Measurements from ENCODE around the gene FFAR3.

DNA sequence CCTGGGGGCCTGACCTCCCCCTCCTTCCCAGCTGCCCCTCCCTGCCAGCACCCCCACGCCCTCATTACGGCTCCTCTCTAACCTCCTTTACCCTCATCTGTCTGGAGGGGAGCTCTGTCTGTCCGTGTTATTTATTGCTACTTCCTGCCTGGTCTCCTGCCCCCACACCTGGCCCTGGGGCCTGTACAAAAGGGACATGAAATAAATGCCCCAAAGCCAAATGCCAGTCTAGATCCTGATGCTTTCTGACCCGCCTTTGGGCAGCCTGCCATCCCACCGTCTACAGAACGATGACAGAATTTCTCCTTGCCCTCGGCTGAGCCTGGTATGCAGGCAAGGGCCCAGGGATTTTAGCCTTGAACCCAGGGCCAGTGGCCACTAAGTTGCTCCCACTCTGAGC, 44.7 kb upstream of the FFAR3 start:
- TF ChIP-seq, protein P1, sequence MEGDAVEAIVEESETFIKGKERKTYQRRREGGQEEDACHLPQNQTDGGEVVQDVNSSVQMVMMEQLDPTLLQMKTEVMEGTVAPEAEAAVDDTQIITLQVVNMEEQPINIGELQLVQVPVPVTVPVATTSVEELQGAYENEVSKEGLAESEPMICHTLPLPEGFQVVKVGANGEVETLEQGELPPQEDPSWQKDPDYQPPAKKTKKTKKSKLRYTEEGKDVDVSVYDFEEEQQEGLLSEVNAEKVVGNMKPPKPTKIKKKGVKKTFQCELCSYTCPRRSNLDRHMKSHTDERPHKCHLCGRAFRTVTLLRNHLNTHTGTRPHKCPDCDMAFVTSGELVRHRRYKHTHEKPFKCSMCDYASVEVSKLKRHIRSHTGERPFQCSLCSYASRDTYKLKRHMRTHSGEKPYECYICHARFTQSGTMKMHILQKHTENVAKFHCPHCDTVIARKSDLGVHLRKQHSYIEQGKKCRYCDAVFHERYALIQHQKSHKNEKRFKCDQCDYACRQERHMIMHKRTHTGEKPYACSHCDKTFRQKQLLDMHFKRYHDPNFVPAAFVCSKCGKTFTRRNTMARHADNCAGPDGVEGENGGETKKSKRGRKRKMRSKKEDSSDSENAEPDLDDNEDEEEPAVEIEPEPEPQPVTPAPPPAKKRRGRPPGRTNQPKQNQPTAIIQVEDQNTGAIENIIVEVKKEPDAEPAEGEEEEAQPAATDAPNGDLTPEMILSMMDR (IDR thresholded peaks at IDR 0.05), result no peak
- TF ChIP-seq EP300 (IDR thresholded peaks at IDR 0.05), result no peak
